HG03066 (cell line): ENCODE measurements around the gene CUL5.
"Not testable (repeated sequence)": the region's sequence is repeated elsewhere in the genome, so short reads cannot be mapped to it uniquely, and the experiment has no call there.

Source experiments
- ATAC-seq: cut with Tn5 transposase; IDR thresholded peaks from one replicate; pipeline ENCODE4 v1.9.1; 2021; ENCODE audit warnings: low read depth; ENCODE audit not compliant: unreplicated experiment

The CUL5 gene

DNA sequence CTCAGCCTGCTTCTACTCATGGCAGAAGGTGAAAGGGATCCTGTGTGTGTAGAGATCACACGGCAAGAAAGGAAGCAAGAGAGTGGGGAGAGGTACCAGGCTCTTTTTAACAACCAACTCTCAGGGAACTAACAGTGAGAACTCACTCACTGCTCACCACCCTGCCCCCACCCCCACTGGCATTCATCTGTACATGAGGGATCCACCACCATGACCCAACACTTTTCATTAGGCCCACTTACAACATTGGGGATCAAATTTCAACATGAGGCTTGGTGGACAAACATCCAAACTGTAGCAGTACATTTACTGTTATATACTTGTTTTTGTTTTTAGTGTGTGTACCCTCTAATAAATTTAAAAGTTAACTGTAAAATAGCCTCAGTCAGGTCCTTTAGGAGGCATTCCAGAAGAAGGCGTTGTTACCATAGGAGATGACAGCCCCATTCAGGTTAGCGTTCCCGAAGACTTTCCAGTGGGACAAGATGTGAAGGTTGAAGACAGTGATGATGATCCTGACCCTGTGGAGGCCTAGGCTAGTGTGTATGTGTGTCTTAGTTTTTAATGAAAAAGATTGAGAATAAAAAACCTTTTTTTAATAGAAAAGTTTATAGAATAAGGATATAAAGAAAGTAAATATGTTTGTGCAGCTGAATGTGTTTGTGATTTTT is 11.3 kb downstream of the CUL5 start:
- no peak for ATAC-seq

DNA sequence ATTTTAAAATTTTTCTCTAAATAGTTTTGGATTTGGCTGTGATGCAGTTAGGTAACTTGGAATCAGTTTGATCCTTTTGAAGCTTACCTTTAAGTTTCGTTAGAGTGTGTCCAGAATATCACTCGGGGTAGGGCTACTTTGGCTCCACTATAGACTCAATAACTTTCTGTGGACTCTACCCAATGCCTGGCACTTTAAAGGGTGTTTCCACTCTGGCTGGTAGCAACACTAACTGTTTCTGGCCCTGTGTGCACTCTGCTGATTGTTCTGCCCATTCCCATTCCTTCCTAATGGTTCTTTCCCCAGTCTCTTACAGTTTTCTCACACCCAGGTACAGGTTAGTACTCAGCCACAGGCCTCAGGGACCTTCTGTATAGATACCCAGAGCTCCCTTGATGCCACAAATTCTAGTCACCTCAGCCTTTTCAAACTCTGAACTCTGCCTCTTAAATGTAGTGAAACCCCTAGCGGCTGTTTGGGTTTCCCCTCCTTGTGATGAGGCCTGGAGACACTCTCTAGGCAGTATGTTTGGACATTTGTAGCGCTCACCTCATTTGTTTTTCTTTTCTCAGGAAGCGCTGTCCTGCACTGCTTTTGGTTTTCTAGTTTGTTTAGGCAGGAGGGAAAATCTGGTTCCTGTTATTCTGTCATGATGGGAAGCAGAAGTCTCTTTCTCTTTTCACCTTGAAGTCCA is 16.8 kb downstream of the CUL5 start:
- ATAC-seq, result peak; percentile 93

DNA sequence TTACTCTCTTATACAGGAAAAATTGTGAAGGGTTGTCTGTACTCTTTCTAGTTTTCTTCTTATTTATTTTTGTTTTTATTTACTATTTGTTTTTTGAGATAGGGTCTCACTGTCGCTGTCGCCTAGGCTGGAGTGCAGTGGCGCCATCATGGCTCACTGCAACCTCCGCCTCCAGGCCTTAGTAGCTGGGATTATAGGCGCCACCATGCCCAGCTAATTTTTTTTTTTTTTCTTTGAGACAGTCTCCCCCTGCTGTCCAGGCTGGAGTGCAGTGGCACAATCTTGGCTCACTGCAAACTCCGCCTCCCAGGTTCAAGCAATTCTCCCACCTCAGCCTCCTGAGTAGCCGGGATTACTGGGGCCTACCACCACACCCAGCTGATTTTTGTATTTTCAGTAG is 18.4 kb downstream of the CUL5 start:
- ATAC-seq, result no peak

DNA sequence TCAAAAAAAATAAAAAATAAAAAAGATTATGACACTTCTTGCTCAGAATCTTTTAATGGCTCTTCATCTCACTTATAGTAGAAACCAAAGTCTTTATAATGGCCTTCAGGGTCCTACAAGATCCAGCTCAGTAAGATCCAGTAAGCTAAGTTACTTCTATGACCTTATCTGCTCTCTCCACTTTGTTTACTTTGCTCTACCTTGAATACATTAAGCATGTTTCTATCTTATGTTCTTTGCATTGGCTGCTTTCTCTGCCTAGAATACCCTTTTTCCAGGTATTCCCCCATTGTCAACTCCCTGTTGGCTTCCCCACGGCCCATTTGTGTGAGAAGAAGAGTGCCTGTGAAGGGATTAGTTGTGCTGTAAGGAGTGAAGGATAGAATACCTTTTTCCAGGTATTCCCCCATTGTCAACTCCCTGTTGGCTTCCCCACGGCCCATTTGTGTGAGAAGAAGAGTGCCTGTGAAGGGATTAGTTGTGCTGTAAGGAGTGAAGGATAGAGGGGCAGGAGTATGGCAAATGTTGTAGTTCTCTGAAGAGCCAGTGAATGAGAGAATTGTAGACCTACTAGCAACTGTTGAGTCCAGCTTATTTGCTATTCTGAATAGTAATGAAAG is 20.2 kb downstream of the CUL5 start:
- not testable (repeated sequence) for ATAC-seq

DNA sequence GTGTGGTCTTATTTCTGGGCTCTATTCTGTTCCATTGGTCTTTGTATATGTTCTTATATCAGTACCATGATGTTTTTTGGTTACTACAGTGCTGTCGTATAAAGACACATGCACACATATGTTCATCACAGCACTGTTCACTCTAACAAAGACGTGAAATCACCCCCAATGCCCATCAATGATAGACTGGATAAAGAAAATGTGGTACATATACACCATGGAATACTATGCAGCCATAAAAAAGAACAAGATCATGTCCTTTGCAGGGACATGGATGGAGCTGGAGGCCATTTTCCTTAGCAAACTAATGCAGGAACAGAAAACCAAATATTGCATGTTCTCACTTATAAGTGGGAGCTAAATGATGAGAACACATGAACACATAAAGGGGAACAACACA is 22.9 kb downstream of the CUL5 start:
- ATAC-seq, result not testable (repeated sequence)

DNA sequence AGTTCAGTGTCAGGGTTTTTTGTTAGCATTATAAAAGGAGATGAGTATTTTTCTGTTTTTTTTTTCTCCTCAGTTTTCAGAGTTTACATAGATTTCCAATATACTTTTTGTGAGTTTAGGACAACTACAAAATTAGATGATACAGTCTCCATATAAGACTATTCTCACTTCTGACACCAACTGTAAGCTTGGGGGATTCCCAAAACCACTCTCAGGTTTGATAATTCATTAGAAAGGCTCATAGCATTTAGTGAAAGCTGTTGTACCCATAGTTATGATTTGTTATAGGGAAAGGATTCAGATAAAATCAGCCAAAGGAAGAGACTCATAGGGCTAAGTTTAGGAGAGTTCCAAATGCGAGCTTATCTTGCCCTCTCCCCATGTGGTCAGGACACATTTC is 24.1 kb downstream of the CUL5 start:
- ATAC-seq, result no peak

DNA sequence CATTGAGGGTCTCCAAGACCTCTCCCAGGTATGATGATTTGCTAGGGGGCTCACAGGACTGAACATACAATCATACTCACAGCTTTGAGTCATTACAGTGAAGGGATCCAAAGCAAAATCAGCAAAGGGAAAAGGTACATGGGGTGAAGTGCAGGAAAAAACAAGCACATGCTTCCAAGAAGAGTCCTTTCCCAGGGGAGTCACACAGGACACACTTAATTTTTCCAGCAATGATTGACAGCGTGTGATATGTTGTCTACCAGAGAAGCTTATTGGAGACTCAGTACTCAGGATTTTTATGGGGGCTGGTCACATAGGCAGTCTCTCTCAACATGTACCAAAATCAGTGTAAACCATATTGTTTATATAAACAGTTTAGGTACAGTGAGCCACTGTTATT is 25.3 kb downstream of the CUL5 start:
- no peak for ATAC-seq

DNA sequence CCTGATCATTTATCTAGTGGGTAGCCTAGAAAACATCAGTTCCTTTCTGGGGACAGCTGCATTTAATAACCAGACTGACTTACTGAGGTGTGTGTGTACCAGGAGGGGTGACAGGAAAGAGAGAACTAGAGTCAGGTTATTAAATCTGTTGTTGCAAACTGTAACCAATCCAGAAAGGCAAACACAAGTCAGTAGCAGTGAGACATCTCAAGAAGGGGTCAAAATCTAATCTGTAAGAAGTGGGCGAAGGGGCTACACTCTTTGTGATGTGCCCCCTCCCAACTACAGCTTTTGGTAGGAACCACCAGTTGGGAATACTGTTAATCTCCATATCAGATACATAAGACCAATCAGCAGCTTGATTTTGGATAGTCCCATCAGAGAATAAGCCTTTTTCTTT is 26.3 kb downstream of the CUL5 start:
- no peak for ATAC-seq

DNA sequence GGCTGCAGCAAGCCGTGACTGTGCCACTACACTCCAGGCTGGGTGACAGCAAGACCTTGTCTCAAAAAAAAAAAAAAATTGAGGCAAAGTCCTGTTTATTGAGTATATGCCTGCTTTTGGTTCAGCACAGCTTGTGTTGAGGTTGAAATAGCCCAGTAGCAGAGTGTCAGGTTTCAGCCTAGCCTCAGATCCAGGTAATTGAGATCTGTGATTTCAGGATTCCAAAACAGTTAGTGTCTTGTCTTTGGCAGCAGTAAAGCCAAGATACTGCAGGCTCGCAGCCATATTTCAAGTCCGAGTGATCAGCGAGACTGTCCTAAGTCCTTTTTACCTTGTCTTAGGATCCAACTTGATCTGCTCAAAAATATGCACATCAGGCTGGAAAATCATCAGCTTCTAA is 27.0 kb downstream of the CUL5 start:
- ATAC-seq, result no peak

DNA sequence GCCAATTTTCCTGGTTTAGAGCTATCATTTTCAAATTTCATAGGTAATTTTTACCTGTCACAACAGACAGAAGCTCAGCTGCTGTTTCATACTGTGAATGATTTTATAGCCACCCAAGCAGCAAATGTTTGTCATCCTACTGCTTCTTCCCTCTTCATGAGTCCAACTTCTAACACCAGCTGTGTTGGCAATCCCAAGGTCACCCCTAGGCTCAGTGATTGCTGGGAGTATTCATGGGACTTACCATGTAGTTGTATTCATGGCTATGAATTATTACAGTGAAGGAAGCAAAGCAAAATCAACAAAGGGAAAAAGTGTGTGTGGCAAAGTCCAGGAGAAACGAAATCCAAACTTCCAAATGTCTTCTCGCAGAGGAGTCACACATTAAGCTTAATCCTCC is 28.5 kb downstream of the CUL5 start:
- no peak for ATAC-seq

DNA sequence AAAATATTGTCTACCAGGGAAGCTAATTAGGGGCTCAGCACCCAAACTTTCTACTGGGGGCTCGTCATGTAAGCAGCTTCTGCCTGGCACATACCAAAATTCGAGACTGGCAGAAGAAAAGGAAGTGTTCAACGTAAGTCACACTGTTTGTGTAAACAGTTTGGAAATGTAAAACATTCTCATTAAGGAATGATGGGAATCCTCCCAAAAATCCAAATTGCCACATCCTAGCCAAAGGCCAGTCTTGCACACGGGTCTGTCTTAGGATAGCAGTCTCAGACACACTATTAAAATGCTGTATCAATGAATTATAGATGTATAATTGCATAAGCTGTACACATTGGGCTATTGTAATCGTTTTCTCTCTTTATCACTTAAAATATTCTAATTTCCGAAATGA is 28.9 kb downstream of the CUL5 start:
- ATAC-seq, result no peak

DNA sequence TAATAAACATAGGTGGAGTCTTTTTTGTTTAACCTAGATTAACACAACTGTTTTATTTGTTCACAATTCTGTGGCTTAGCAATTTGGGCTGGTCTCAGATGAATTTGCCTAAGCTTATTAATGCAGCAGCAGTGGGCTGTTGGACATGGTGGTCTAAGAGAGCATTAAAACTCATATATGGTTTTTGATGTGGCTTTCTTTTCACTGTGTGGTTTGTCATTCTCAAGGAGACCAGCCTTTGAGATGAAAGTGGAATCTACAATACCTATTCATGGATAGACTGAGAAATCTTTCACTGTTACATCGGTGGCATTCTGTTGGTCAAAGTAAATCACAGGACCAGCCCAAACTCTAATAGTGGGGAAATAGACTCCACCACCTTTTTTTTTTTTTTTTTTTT is 39.6 kb downstream of the CUL5 start:
- ATAC-seq, result no peak

DNA sequence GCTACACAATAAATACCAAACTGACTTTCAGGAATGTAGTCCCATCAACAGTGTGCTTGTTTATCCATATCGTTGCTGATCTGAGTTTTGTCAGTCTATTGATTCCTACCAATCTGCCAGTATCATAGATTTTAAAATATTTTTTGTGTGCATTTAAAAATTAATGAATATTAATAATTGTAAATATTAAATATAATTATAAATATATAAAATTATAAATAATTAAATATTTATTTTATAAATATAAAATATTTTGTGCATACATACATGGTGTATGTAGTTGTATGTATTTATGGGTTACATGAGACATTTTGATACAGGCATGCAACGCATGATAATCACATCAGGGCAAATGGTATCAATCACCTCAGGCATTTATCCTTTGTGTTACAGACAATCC is 53.6 kb downstream of the CUL5 start:
- no peak for ATAC-seq

DNA sequence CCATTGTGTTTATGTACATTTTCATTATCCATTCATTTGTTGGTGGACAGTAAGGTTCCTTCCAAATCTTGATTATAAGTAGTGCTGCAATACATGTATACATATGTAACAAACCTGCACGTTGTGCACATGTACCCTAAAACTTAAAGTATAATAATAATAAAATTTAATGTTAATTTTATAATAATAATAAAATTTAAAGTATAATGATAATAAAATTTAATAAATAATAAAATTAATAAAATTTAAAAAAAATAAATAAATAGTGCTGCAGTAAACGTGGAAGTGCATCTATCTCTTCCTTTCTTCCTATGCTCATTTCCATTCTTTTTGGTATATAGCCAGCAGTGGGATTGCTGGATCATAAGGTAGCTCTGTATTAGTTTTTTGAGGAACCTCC is 54.7 kb downstream of the CUL5 start:
- no peak for ATAC-seq

DNA sequence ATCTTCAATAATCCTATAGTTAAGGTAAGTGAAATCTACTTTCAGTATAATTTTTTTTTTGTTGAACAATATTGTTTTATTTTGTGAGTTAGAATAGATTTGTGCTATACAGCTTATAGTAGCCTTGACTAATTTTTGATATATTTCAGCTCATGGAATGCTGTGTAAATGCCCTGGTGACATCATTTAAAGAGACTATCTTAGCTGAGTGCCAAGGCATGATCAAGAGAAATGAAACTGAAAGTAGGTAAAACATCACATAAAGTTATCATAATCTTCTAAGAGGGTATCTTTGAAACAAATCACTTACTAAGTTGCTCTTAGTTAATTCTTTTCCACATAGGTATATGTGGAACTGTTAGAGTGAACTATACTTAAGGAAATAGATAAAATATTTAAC is 61.2 kb downstream of the CUL5 start:
- no peak for ATAC-seq

DNA sequence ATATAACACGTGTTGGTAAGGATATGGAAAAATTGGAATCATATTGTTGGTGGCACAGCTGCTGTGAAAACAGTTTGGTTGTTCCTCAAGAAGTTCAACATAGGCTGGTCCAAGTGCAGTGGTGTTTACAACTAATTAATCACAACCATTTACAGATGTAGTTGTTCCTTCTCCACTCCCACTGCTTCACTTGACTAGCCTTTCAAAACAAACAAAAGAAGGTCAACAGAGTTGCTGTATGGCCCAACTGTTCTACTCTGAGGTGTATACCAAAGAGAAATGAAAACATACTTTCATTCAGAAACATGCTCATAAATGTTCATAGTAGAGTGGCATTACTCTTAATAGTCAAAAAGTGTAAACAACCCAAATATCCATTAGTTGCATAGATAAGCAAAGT is 76.1 kb downstream of the CUL5 start:
- no peak for ATAC-seq

DNA sequence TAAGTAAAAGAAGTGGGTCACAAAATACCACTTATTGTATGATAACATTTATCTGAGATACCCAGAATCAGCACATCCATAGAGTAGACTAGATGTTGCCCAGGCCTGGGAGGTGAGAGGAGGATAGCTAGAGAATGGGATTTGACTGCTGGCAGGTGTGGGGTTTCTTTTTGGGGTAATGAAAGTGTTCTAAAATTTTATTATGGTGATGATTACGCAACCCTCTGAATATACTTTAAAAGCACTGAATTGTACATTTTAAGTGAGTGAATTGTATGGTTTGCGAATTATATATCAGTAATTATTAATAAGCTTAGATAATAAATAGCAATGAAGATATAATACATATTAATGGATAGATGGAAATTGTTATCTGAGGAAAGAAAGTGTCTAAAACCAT is 77.0 kb downstream of the CUL5 start:
- ATAC-seq, result no peak

DNA sequence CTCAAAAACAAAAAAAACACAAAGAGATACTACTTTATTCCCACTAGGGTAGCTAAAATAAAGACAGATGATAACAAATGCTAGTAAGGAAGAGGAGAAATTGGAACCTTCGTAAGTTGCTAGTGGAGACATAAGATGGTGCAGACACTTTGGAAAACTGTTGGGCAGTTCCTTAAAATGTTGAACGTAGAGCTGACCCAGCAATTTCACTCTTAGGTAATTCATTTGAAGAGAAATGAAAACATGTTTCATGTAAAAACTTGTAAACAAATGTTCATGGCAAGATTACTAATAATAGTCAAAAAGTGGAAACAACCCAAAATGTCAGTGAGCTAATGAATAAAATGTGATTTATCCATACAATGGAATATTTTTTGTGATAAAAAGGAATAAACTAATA is 83.4 kb downstream of the CUL5 start:
- ATAC-seq, result no peak

DNA sequence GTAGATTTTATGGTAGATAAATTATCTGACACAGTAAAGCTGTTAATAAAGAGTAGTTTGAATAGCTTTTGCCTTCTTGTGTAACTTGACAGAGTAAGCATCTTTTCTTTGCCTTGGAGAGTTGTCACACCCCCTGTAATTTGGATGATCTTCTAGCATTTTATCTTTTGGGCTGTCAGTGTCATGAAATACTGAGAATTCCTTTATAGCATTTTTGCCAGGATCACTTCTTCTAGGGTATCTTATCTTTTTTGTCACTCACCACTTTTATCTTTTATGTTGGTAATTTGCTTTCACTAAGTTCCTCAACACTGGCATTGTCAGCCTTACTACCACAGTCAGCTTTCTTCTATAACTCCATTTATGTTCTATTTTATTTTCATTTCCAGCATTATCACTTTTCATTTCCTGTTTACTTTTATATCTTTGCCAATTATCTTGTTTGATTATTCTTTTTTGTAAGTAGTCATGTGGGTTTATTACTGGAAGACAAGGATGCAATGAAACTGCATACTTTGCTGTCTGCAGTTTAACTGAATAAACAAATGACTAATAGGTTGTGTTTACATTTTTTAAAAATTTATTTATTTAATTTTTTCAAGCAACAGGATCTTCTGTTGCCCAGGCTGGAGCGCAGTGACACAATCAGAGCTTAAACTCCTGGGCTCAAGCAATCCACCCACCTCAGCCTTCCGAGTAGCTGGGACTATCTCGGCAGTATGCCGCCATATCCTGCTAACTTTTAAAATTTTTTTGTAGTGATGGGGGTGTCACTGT is 84.6 kb downstream of the CUL5 start:
- no peak for ATAC-seq

DNA sequence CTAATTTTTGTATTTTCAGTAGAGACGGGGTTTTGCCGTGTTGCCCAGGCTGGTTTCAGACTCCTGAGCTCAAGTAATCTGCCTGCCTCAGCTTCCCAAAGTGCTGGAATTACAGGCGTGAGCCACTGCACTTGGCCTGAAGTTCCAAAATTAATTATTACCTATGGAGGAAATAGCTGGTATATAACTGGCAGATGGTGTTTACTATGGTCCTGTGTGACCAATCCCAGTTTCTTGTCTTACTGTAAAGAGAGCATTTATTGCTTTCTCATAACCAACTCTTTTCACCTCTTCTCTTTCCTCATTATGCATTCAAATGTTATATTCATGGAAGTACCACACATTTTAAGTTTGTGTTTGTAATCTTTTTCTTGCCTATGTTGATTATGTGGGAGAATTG is 88.5 kb downstream of the CUL5 start:
- no peak for ATAC-seq

DNA sequence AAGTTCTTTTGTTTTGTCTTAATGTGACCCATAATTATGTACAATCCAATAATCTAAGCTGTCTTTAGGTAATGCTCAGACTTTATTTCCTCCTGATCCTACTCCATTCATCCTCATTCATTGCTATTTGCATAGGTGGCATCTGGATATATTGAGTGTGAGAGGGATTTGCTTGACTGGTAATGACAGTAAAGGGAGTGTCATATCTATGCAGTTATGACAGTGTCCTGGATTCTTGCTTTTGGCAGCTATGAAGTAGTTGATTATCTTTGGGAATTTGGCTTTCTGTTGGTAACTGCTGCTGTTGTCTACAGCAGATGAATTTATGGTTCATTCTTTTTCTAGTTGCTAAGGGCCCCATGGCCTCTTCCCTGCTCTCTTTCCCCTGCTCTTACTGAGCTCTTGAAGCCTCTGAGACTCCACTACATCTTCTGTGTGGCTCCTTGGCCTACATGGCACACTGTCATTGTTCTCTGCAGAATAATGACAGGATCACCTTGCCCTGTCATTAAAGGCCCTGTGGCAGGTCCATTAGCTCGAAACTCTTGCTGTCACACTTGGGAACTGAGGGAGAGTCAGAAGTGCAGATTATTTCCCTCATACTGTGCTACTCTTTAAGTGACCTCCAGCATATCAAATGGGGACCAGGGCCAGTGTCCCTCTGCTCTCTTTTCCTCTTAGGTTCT is 92.5 kb downstream of the CUL5 start:
- no peak for ATAC-seq
